ENCODE data around the gene IL17F.

The IL17F gene

DNA sequence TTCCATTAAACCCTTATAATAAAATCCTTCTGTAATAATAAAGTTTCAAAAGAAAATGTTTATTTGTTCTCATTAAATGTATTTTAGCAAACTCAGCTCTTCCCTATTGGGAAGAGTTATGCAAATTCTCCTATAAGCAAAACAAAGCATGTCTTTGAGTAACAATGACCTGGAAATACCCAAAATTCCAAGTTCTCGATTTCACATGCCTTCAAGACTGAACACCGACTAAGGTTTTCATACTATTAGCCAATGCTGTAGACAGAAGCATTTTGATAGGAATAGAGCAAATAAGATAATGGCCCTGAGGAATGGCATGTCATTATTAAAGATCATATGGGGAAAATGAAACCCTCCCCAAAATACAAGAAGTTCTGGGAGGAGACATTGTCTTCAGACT is 54.3 kb downstream of the IL17F start:
- no peak for DNase-seq (ENCODE audit: low read depth in 2 of 2)

DNA sequence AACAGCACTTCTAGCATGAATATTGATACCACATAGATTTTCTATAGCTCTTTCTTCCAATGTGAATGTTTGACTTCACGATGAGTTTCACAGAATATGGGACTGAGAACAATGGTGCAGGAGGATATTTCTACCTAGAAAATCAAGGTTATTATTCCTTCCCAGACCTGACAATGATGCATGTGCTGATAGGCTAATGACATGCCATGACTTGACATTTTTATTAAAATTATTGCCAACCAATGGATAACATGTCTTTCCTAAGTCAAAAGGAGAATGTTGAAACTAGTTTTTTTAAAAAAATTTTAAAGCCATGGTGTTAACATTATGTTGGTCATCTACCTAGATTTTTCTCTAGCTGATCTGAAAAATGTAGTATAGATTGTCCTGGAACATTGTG is 57.2 kb downstream of the IL17F start:
- DNase-seq (ENCODE audit: low read depth in 2 of 2): no peak
